ENCODE data around the gene MYO9B.
A peak's percentile ranks its signal among the peaks of the same experiment; 100 is the strongest.
"Not testable (repeated sequence)": the region's sequence is repeated elsewhere in the genome, so short reads cannot be mapped to it uniquely, and the experiment has no call there.

MYO9B gene

DNA sequence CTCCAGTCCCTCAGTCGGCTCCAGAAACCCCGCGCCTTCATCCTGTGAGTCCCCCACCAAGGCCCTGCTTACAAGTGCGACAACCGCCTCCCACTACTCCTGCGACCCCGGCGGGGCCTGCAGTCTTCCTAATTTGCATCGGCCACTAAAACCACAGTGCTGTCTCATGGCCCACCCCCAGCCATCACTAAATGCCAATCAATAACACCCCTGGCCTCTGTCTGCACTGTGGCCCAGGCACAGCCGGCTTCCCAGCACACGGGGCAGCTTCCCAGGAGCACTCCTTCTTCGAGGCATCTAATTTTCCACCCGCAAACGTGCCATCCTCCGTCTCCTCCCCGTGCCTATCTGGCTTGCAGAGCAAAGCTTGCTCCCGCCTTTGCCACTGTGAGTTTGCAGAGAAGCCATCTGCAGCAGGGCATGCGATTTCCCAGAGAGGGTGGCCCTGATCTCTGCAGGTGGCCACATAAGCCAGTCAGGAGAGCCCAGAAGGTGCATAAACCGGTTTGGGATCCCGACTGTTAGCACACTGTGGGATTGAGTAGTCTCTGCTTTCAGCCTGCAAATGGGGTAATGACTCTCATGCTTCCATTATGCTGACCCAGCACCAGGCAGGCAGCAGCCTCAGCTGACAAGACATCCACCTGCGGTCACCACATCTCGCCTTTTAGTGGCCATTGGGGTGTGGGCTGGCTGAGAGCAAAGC, 105.6 kb downstream of the MYO9B start:
- DNase-seq (ENCODE audit: low spot score) = no peak

DNA sequence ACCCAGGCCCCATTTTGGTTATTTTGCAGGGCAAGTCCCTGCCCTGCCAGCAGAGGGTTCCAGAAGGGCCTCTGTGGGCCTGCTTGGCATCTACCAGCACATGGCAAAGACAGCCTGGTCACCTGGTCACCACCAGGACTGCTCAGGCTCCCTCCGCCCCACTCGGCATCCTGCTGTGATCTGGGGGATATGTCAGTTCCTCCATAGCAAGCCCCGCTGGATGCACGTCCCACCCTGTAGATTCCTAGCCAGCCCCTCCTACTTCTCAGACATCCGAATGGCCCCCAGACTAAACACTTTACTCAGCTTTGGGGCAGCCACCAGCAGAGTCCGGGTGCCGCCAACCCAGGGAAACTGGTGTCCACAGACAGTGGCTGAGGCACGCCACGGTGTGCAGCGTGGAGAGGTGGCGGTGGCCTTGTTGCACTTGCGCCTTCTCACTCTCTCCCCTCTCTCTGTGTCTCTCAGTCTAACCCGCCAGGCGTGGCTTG, 107.7 kb downstream of the MYO9B start:
- DNase-seq (ENCODE audit: low spot score) = peak; percentile 15

DNA sequence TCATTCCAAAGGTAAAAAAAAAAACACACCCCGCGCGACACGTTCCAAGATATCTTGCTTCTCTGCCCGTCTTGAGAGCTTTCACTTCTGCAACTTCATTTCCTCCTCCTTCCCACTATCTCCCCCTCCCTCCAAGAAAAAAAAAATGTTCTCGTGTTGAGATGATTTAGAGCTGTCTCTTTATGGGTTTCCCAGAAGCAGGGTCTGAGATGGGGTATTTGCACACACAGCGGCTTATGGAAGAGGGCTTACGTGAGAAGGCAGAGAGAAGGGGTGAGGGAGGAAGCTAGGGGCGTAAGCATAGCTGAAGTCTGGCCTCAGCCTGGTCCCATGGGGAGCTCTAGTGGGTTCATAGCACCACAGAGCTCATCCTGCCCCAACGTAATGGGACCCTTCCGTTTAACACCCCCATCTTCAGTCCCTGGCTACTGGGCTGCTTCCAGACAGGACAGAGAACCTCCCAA, 108.3 kb downstream of the MYO9B start:
- peak; percentile 14 for DNase-seq (ENCODE audit: low spot score)

DNA sequence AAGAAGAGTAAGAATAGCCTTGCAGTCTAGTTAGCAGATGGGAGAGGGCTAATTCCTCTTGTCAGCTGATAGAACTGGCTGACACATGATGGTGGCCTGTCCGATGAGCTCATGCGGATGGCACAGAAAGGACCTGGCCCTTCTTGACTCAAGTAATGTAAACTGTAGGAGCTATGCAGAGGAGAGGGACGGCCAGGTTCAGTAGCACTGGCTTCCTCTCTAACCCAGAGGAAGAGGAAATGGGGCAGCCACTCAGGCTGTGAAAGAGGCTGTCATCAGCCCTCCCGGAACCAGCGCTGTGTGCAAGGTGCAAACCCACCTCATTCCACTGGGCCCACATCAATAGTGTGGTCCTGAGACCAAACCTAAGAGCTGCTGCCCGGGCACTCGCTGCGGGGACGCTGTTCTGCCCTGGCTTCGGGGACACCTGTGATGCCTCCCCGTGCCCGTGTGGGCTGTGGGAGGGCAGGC, 108.8 kb downstream of the MYO9B start:
- DNase-seq (ENCODE audit: low spot score) = peak; percentile 60

DNA sequence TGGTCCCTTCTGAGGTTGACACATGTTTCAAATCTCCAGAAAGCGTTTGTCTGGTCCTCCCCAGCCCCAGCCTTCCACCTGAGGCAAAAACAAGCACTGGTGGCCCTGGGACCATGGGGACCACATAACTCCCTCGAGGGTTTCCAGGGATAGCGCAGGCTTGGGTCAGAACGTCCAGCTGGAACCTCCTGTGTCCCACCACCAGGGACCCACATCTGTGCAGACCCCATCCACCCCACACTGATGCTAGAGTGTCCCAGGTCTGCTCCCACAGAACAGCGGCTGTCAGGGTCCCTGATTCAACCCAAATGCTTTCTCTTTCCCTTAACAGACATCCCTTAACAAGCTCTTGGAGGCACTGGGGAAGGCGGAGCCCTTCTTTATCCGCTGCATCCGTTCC, 110.0 kb downstream of the MYO9B start:
- DNase-seq (ENCODE audit: low spot score) = no peak

DNA sequence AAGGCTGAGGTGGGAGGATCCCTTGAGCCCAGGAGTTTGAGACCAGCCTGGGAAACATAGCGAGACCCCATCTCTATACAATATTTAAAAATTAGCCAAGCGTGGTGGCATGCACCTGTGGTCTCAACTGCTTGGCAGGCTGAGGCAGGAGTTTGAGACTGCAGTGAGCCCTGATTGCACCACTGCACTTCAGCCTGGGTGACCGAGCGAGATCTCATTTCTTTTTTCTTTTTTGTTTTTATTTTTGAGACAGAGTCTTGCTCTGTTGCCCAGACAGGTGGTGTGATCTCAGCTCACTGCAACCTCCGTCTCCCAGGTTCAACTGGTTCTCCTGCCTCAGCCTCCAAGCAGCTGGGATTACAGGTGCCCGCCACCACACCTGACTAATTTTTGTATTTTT, 116.2 kb downstream of the MYO9B start:
- not testable (repeated sequence) for DNase-seq (ENCODE audit: low spot score)

DNA sequence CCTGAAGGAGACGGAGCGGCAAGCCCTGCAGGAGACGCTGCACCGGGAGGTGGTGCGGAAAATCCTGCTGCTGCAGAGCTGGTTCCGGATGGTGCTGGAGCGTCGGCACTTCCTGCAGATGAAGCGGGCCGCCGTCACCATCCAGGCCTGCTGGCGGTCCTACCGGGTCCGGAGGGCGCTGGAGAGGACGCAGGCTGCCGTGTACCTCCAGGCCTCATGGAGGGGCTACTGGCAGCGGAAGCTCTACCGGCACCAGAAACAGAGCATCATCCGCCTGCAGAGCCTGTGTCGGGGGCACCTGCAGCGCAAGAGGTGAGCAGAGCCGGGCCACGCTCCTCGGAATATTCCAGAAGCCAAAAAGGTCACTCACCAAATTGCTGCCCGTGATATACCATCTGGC, 117.2 kb downstream of the MYO9B start:
- DNase-seq (ENCODE audit: low spot score) = no peak

DNA sequence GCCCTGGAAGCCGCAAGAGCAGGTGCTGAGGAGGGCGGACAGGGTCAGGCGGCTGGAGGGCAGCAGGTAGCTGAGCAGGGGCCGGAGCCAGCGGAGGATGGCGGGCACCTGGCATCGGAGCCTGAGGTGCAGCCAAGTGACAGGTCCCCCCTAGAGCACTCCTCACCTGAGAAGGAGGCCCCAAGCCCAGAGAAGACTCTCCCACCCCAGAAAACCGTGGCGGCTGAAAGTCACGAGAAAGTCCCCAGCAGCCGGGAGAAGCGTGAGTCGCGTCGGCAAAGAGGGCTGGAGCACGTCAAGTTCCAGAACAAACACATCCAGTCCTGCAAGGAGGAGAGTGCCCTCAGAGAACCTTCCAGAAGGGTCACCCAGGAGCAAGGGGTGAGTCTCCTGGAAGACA, 119.0 kb downstream of the MYO9B start:
- no peak for DNase-seq (ENCODE audit: low spot score)

DNA sequence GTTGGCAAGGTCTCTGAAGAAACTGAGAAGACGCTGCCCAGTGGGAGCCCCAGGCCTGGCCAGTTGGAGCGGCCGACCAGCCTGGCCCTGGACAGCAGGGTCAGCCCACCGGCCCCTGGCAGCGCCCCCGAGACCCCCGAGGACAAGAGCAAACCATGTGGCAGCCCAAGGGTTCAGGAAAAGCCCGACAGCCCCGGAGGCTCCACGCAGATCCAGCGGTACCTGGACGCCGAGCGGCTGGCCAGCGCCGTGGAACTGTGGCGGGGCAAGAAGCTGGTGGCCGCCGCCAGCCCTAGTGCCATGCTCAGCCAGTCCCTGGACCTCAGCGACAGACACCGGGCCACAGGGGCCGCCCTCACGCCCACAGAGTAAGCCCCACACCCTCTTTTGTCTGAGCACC, 119.5 kb downstream of the MYO9B start:
- no peak for DNase-seq (ENCODE audit: low spot score)

DNA sequence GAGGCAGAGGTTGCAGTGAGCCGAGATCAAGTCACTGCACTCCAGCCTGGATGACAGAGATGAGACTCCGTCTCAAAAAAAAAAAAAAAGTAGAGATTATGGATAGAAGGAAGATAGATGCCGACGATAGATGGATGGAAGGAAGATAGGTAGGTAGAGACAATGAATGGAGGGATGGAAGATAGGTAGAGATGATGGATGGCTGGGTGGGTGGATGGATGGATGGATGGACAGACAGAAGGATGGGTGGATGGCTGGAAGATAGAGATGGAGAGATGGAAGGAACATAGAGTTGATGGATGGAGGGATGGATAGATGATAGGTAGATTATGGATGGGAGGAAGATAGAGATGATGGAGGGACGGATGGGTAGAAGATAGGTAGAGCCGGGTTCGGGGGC, 121.0 kb downstream of the MYO9B start:
- no peak for DNase-seq (ENCODE audit: low spot score)

DNA sequence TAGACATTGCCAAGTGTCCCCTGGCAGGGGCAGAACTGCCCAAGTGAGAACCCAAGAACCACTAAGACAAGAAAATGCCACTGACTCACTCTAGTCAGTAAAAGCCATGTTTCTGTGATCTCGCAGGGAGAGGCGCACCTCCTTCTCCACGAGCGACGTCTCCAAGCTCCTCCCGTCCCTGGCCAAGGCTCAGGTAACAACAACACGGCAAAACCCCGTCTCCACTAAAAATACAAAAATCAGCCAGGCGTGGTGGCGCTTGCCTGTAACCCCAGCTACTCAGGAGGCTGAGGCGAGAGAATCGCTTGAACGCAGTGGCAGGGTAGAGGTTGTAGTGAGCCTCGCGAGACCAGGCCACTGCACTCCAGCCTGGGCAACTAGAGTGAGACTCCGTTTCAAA, 122.1 kb downstream of the MYO9B start:
- no peak for DNase-seq (ENCODE audit: low spot score)

DNA sequence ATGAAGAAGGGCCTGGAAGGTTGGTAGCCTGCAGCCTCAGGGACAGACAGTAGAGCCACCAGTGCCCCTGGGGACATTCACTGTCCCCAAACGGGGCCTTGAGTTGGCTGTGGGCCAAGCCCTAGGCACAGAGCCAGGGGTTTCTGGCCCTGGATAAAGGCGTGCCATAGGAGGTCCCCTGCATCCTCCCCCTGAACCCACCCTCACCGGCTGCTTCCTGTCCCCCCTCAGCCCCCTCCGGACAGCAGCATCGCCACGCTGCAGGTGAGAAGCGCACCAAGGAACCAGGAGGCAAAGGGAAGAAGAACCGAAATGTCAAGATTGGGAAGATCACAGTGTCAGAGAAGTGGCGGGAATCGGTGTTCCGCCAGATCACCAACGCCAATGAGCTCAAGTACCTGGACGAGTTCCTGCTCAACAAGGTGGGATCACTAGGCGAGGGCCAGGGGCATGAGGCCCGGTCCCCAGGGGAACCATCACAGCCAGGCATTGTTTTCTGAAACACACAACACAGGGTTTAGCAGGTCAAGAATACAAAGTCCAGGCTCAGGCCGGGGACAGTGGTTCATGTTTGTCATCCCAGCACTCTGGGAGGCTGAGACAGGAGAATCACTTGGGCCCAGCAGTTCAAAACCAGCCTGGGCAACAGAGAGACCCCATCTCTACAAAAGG, 125.0 kb downstream of the MYO9B start:
- DNase-seq (ENCODE audit: low spot score) = no peak

DNA sequence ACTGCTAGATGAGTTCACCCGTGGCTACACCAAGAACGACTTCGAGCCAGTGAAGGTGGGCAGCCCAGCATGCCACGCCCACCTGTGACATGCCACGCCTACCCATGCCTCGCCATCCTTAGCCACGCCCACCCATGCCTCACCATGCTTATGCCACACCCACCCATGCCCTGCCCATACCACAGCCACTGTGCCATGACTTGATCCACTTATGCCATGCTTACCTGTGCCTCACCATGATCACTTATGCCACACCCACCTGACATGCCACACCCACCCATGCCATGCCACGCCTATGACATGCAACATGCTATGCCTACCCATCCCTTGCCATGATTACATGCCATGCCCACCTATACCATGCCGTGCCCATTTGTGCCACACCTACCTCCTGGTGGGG, 126.7 kb downstream of the MYO9B start:
- no peak for DNase-seq (ENCODE audit: low spot score)

DNA sequence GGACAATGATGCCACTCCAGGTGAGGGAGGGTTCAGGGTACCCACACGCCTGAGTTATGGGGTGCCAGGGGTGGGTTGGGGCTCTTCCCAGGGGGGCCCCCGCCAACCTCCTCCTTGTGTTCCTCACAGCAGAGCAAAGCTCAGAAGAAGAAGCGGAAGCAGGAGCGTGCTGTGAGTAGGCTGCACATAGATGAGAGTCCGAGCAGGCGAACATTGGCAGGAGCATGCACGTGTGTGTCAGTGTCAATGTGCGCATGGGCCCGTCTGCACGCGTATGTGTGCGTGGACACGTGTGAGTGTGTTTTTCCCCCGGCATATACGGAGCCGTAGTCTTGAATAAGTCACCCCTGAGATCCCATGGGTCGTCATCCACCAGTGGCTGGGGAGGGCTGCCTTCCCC, 127.1 kb downstream of the MYO9B start:
- DNase-seq (ENCODE audit: low spot score) = no peak

DNA sequence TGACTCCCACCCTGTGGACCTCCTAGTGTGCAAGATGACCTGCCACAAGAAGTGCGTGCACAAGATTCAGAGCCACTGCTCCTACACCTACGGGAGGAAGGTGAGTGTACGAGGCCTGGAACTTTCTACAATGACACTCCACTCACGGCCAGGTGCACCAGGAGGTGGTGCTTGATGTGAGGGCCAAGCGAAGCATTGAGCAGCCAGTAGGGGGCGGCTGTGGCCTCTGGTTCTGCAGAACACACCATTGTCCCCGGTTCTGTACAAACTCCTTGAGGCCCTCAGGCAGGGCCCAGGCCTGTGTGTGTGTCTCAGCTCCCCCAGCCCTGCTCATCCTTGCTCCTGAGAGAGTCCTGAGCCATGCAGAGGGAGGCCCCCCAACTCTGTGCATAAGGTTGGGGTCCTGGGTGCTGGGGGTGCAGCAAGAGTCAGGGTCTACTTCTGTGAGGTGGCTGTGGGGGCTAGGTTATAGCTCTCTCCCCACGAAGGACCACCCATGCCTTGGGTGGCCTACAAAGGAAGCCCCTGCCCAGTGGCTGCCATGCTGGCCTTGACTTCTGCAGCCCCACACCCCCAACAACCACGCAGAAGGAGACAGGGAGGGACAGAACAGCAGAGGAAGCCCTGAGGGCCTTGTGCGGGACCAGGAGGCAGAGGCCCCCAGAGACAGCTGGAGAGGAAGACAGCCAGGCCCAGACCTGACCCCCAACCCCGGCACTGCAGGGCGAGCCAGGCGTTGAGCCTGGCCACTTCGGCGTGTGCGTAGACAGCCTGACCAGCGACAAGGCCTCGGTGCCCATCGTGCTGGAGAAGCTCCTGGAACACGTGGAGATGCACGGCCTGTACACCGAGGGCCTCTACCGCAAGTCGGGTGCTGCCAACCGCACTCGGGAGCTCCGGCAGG, 129.9 kb downstream of the MYO9B start:
- peak; percentile 51 for DNase-seq (ENCODE audit: low spot score)

DNA sequence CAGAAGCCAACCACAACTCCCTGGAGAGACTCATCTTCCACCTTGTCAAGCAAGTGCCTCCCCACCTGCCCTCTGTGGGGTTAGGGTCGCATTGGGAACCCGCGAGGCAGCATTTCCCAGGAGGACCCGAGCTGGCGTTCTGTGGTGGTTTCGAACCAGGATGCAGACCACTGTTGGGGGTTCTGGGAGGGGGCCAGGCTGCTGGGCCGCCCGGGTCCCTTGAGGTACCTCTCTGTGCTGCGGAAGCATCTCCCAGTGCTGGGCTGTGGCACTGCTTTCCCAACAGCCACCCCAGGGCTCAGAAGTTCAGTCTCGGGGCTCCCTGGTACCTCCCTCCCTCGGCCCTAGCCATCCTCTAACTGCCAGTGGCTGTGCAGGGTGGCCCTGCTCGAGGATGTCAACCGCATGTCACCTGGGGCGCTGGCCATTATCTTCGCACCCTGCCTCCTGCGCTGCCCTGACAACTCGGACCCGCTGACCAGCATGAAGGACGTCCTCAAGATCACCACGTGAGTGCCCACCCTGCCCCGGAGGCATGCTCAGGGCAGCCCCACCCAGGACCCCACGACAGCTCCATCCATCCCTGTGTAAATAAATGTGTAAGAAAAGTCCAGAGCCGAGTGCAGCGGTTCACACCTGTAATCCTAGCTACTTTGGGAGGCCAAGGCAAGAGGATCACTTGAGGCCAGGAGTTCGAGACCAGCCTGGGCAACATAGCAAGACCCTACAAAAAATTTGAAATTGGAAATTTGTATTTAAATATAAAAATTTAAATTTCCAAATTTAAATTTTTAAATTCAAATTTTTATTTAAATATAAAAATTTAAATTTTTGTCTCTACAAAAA, 131.4 kb downstream of the MYO9B start:
- DNase-seq (ENCODE audit: low spot score) = no peak

DNA sequence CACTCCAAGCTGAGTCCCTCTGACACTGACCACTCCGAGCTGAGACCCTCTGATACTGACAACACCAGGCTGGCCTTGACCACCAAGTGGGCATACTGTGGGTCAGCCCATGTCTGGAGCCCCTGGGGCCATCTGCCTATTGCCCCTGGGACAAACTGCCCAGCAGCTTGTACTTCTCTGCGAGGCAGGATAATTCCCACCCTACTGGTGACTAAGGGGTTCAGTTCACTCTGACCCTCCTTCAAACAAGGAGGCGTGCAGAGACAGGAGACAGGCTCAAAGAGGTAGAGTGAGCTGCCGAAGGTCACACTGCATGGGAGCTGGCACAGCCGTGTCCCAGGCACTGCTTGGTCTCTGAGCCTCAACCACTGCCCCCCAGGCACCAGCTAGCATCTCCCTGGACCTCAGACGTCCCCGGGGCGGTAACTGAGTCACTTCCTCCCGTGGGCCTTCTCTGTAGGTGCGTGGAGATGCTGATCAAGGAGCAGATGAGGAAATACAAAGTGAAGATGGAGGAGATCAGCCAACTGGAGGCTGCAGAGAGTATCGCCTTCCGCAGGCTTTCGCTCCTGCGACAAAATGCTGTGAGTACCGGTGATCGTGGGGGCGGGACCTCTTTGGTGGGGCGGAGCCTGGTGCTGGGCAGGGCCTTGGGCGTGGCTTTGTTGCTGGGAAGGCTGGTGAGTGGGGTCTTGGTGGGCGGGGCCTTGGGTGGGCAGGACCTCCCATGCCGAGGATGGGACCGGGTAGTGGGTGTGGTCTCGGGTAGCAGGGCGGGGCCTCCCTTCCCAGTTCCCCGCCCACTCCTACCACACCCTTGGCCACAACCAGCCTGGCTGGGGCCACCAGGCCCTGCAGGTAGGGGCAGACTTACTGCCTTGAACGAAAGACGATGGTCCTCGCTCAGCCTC, 133.8 kb downstream of the MYO9B start:
- peak; percentile 50 for DNase-seq (ENCODE audit: low spot score)

DNA sequence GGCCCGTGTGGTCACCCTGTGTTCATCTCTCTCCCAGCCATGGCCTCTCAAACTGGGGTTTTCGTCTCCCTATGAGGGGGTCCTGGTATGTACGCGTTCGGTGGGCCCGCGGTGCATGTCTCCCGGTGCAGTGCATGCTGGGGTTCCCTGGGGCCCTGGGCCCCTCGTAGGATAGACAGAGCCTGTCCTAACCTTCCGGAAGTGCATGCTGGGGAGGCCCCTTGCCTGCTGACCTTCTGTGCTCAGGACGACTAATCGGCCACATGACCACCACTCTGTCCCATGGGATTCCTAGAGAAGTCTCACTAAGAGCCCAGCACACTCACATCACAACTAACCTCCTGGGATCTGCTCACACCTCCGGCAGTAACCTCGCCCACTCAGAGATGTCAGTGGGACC, 134.7 kb downstream of the MYO9B start:
- no peak for DNase-seq (ENCODE audit: low spot score)

DNA sequence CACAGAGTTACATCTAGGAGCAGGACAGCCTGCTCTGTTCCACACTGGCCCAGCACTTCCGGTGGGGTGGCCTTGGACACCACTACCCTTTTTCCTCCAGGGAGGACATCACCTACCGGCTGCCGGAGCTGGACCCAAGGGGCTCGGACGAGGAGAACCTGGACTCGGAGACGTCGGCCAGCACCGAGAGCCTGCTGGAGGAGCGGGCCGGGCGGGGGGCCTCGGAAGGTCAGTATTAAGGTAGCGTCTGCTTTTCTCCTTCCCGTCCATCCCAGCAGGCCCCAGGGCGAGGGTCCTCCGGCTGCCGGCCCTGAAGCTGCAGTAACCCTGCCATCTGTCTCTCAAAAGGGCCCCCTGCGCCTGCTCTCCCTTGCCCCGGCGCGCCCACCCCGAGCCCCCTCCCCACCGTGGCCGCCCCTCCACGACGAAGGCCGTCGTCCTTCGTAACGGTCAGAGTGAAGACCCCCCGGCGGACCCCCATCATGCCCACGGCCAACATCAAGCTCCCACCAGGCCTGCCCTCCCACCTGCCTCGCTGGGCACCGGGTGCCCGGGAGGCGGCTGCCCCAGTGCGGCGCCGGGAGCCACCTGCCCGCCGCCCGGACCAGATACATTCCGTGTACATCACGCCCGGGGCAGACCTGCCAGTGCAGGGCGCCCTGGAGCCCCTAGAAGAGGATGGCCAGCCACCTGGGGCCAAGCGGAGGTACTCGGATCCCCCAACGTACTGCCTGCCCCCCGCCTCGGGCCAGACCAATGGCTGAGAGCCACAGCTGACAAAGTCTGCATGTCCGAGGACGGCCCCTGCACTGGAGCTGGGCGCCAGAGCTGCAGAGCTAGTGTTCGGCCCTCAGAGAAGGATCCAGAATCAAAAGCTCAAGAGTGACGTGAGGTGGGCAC, 136.2 kb downstream of the MYO9B start:
- DNase-seq (ENCODE audit: low spot score) = no peak

Measured in activated CD4-positive, alpha-beta T cell treated with anti-CD3 and anti-CD28 coated beads, Interleukin-2, Interleukin-4, amounts not matched to agents 100 ng/mL and 50 ng/mL, durations not matched to agents 16 hours and 8 hours (primary cell).